HCT116 (cell line): ENCODE measurements around the gene HDAC1. TPM values are rescaled to one million over a fixed set of nuclear protein-coding genes. Genes with fewer than 3 reads are reported as not detected.
A peak's percentile ranks its signal among the peaks of the same experiment; 100 is the strongest.

Source experiments
- ATAC-seq: fragments of 200-7000 bp; cut with Tn5 transposase; 2 replicates; pipeline ENCODE4 v1.9.1; 2020; ENCODE audit warnings: mild to moderate bottlenecking, moderate library complexity
- BruUV-seq: library from RNA; stranded (reverse); fragments of 400-500 nt; replicated peaks from 2 replicates; lab custom pipeline; 2021; lab: Mats Ljungman, UMichigan
- CTCF ChIA-PET: fragments of 300-600 bp; sonication (Branson Sonifier 250); formaldehyde crosslinking; loops from one replicate; lab custom pipeline; 2021; ENCODE audit warnings: antibody characterized with exemption; lab: Charles Lee
- POLR2A ChIA-PET: fragments of 300-600, 350-600 bp; sonication (Branson Sonifier 250); formaldehyde crosslinking; loops from one replicate; lab custom pipeline; 2021; ENCODE audit warnings: antibody characterized with exemption; lab: Charles Lee
- RAD21 ChIA-PET, 2 experiments: fragments of 300-600 bp; sonication (Branson Sonifier 250); formaldehyde crosslinking; loops; one replicate each; lab custom pipeline; 2023; ENCODE audit warnings: low total read pairs in 2 of 2; ENCODE audit not compliant: uncharacterized antibody in 2 of 2, unreplicated experiment in 2 of 2, low non-redundant PET in 1 of 2; lab: Charles Lee
- DNase-seq: peaks from one replicate; pipeline ENCODE4 v3.0.0-alpha.2; 2010; ENCODE audit warnings: low read depth, low spot score
- H2AFZ ChIP-seq: fragments of 200-600 bp; shearing (Covaris generic), sonication (generic); 2 replicates; pipeline ENCODE4 v1.6.1; 2017; ENCODE audit warnings: low read depth, mixed run types, mixed read lengths, antibody characterized with exemption, low read length; ENCODE audit not compliant: poor library complexity, severe bottlenecking
- H3K27ac ChIP-seq: 2 replicates; pipeline ENCODE4 v1.5.1; 2012; ENCODE audit warnings: low read depth, low read length
- H3K27me3 ChIP-seq: fragments of 200-600 bp; sonication (generic); 2 replicates; pipeline ENCODE4 v1.6.1; 2016; ENCODE audit warnings: mixed run types, low read length, mixed read lengths; ENCODE audit not compliant: insufficient read depth
- H3K36me3 ChIP-seq, 2 experiments: fragments of 200-500 bp in 1 of 2; fragments of 200-600 bp in 1 of 2; sonication (Bioruptor generic) in 1 of 2; sonication (generic) in 1 of 2; 2 replicates each; pipeline versions ENCODE4 v1.5.1 to v1.6.1; 2014 to 2016; ENCODE audit warnings: low read length in 2 of 2, inconsistent platforms in 1 of 2, mixed read lengths in 1 of 2, mixed run types in 1 of 2; ENCODE audit not compliant: insufficient read depth in 2 of 2, control insufficient read depth in 1 of 2
- H3K4me1 ChIP-seq, 2 experiments: fragments of 200-600 bp in 1 of 2; sonication (generic) in 1 of 2; 2 replicates each; pipeline versions ENCODE4 v1.5.1 to v1.6.1; 2012 to 2017; ENCODE audit warnings: low read length in 2 of 2, inconsistent platforms in 1 of 2, mild to moderate bottlenecking in 1 of 2, mixed read lengths in 1 of 2, mixed run types in 1 of 2, moderate library complexity in 1 of 2; ENCODE audit not compliant: insufficient read depth in 2 of 2, control insufficient read depth in 1 of 2
- H3K4me2 ChIP-seq: fragments of 200-600 bp; sonication (generic); 2 replicates; pipeline ENCODE4 v1.6.1; 2017; ENCODE audit warnings: mixed run types, low read length, mixed read lengths
- H3K4me3 ChIP-seq, 2 experiments: fragments of 200-600 bp in 1 of 2; sonication (generic) in 1 of 2; replicated peaks in 1 of 2; 2 replicates each; pipeline ENCODE4 v1.5.1; 2011 to 2016; ENCODE audit warnings: low read length in 2 of 2, control low read depth in 1 of 2, low read depth in 1 of 2, mild to moderate bottlenecking in 1 of 2, mixed read lengths in 1 of 2, mixed run types in 1 of 2
- H3K79me2 ChIP-seq: fragments of 200-600 bp; sonication (generic); 2 replicates; pipeline ENCODE4 v1.6.1; 2017; ENCODE audit warnings: mild to moderate bottlenecking, mixed run types, low read length, moderate library complexity, mixed read lengths; ENCODE audit not compliant: insufficient read depth
- H3K9ac ChIP-seq: fragments of 200-600 bp; sonication (generic); 2 replicates; pipeline ENCODE4 v1.6.1; 2016; ENCODE audit warnings: low read length, mixed read lengths
- H3K9me2 ChIP-seq: fragments of 200-600 bp; sonication (generic), shearing (Covaris generic); 2 replicates; pipeline ENCODE4 v1.6.1; 2017; ENCODE audit warnings: mixed run types, mild to moderate bottlenecking, moderate library complexity; ENCODE audit not compliant: insufficient read depth
- H3K9me3 ChIP-seq, 2 experiments: fragments of 200-500 bp in 1 of 2; fragments of 200-600 bp in 1 of 2; sonication (Bioruptor generic) in 1 of 2; sonication (generic) in 1 of 2; 2 replicates each; pipeline ENCODE4 v1.6.1; 2014 to 2017; ENCODE audit warnings: low read length in 2 of 2, mixed read lengths in 2 of 2, inconsistent platforms in 1 of 2, low read depth in 1 of 2, mild to moderate bottlenecking in 1 of 2, mixed run types in 1 of 2, moderate library complexity in 1 of 2; ENCODE audit not compliant: control insufficient read depth in 1 of 2, insufficient read depth in 1 of 2
- H4K20me1 ChIP-seq: fragments of 200-600 bp; sonication (generic), shearing (Covaris generic); 2 replicates; pipeline ENCODE4 v1.6.1; 2017; ENCODE audit warnings: mixed run types, mild to moderate bottlenecking, moderate library complexity; ENCODE audit not compliant: insufficient read depth
- CBX3 ChIP-seq: IDR thresholded peaks from 2 replicates; pipeline ENCODE4 v1.6.1; 2012; ENCODE audit warnings: low read depth
- EGR1 ChIP-seq: IDR thresholded peaks from 2 replicates; pipeline ENCODE4 v1.6.1; 2012; ENCODE audit warnings: low read depth
- EZH2phosphoT487 ChIP-seq: fragments of 200-600 bp; IDR thresholded peaks from 2 replicates; pipeline ENCODE4 v1.6.1; 2018; ENCODE audit warnings: antibody characterized with exemption, borderline replicate concordance
- TCF7L2 ChIP-seq: IDR thresholded peaks from 2 replicates; pipeline ENCODE4 v1.7.0; 2011; ENCODE audit warnings: borderline replicate concordance, inconsistent platforms; ENCODE audit not compliant: insufficient read depth, insufficient read length; ENCODE audit errors: extremely low read depth
- ZFX ChIP-seq: fragments of 450-650 bp; IDR thresholded peaks from 2 replicates; pipeline ENCODE4 v1.6.1; 2017
- intact Hi-C: fragments of 100-400 bp; cut with micrococcal nuclease; formaldehyde crosslinking; loops from 2 replicates; pipeline ENCODE4 v1.10.0; 2022
- total RNA-seq: library from RNA; stranded (reverse); gene quantifications from one replicate; pipeline ENCODE4 v1.2.1, GENCODE V29; 2021; ENCODE audit not compliant: unreplicated experiment
- TF ChIP-seq, protein P1 (sequence below), 3 experiments: fragments of 200-600 bp in 1 of 3; sonication (generic) in 1 of 3; IDR thresholded peaks in 2 of 3; conservative IDR thresholded peaks in 1 of 3; 2 replicates each; pipeline ENCODE4 v1.5.1; 2012 to 2017; ENCODE audit warnings: low read depth in 2 of 3, low read length in 2 of 3, antibody characterized with exemption in 1 of 3, borderline replicate concordance in 1 of 3, control low read depth in 1 of 3, mild to moderate bottlenecking in 1 of 3, mixed read lengths in 1 of 3, mixed run types in 1 of 3, moderate library complexity in 1 of 3; ENCODE audit not compliant: insufficient read depth in 1 of 3
- TF ChIP-seq, protein P2 (sequence below): IDR thresholded peaks from 2 replicates; pipeline ENCODE4 v1.6.1; 2012; ENCODE audit warnings: low read depth
- TF ChIP-seq, protein P3 (sequence below): IDR thresholded peaks from 2 replicates; pipeline ENCODE4 v1.6.1; 2012

The HDAC1 gene
- total RNA-seq, 1 experiment from 2014 or later = 232 TPM

DNA sequence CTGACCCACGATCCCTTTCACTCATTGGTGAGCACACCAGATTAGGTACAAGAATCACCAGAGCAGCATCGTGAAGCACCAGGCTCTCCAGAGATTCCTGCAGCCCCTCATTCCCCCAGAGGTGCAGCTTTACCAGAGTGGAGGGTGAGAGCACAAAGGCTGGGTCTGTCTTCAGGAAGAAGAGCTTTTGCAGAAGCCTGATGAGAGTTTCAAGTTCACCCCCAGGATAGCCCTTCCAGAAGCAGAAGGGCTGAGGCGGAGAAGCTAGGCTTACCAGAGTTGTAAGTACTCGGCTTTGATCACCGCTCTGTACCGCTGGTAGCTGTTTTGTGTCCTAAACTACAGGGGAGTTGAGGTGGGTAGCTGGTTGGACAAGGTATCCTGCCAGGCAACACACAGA is 73.6 kb downstream of the HDAC1 start:
- no peak overlapping the region for H3K4me2 ChIP-seq
- POLR2A ChIA-PET = no interaction called here
- no peaks in the 10 kb centered on the region for H3K4me1 ChIP-seq
- TF ChIP-seq EZH2phosphoT487 (no peak), ZFX (no peak), EGR1 (no peak), CBX3 (no peak), TCF7L2 (no peak)
- TF ChIP-seq, protein P1, sequence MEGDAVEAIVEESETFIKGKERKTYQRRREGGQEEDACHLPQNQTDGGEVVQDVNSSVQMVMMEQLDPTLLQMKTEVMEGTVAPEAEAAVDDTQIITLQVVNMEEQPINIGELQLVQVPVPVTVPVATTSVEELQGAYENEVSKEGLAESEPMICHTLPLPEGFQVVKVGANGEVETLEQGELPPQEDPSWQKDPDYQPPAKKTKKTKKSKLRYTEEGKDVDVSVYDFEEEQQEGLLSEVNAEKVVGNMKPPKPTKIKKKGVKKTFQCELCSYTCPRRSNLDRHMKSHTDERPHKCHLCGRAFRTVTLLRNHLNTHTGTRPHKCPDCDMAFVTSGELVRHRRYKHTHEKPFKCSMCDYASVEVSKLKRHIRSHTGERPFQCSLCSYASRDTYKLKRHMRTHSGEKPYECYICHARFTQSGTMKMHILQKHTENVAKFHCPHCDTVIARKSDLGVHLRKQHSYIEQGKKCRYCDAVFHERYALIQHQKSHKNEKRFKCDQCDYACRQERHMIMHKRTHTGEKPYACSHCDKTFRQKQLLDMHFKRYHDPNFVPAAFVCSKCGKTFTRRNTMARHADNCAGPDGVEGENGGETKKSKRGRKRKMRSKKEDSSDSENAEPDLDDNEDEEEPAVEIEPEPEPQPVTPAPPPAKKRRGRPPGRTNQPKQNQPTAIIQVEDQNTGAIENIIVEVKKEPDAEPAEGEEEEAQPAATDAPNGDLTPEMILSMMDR (IDR thresholded peaks at IDR 0.05 in 2 of 3, conservative IDR thresholded peaks at IDR 0.05 in 1 of 3; ENCODE audit: borderline replicate concordance in 1 of 3, insufficient read depth in 1 of 3, low read depth in 2 of 3, low read length in 2 of 3) = no peak
- TF ChIP-seq, protein P2, sequence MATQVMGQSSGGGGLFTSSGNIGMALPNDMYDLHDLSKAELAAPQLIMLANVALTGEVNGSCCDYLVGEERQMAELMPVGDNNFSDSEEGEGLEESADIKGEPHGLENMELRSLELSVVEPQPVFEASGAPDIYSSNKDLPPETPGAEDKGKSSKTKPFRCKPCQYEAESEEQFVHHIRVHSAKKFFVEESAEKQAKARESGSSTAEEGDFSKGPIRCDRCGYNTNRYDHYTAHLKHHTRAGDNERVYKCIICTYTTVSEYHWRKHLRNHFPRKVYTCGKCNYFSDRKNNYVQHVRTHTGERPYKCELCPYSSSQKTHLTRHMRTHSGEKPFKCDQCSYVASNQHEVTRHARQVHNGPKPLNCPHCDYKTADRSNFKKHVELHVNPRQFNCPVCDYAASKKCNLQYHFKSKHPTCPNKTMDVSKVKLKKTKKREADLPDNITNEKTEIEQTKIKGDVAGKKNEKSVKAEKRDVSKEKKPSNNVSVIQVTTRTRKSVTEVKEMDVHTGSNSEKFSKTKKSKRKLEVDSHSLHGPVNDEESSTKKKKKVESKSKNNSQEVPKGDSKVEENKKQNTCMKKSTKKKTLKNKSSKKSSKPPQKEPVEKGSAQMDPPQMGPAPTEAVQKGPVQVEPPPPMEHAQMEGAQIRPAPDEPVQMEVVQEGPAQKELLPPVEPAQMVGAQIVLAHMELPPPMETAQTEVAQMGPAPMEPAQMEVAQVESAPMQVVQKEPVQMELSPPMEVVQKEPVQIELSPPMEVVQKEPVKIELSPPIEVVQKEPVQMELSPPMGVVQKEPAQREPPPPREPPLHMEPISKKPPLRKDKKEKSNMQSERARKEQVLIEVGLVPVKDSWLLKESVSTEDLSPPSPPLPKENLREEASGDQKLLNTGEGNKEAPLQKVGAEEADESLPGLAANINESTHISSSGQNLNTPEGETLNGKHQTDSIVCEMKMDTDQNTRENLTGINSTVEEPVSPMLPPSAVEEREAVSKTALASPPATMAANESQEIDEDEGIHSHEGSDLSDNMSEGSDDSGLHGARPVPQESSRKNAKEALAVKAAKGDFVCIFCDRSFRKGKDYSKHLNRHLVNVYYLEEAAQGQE = no peak
- TF ChIP-seq, protein P3, sequence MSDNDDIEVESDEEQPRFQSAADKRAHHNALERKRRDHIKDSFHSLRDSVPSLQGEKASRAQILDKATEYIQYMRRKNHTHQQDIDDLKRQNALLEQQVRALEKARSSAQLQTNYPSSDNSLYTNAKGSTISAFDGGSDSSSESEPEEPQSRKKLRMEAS = no peak
- TF ChIP-seq, all 23 proteins: peak for 0
- Histone ChIP-seq H3K9ac (no peak overlapping the region), H3K36me3 (peaks cover 0 to 11% of the 10 kb centered on the region in 2 experiments; a peak in 2 of 4 replicates), H3K4me3 (no peak overlapping the region), H3K9me2 (no peaks in the 10 kb centered on the region), H3K79me2 (no peaks in the 10 kb centered on the region), H2AFZ (no peak overlapping the region), H3K27me3 (no peaks in the 10 kb centered on the region), H3K9me3 (no peaks in the 10 kb centered on the region), H4K20me1 (no peaks in the 10 kb centered on the region), H3K27ac (no peak overlapping the region)
- intact Hi-C loops = no loop called here
- ChIA-PET RAD21 (no interaction called here), CTCF (no interaction called here)
- TSS peak; percentile 14 for BruUV-seq
- no peak for DNase-seq
- ATAC-seq = no peak
